ENCODE measurements around the gene CPD.
A peak's percentile ranks its signal among the peaks of the same experiment; 100 is the strongest.
"Not testable (repeated sequence)": the region's sequence is repeated elsewhere in the genome, so short reads cannot be mapped to it uniquely, and the experiment has no call there.

CPD gene

DNA sequence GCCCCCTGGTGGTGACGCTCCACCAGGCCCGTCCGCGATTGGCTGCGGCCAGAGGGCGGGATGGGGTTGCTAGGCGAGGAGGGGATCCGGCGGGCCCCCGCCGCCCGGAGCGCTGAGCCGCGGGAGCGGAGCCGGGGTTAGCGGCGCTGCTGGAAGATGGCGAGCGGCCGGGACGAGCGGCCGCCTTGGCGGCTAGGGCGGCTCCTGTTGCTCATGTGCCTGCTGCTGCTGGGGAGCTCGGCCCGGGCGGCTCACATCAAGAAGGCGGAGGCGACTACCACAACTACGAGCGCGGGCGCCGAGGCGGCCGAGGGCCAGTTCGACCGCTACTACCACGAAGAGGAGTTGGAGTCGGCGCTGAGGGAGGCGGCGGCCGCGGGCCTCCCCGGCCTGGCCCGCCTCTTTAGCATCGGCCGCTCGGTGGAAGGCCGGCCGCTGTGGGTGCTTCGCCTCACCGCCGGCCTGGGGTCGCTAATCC lies at the start of gene CPD:
TSS of gene CPD (plus strand) at position 103 of the 478 bp plus-strand sequence. CDS start at position 157, 54 bp downstream.
- peak; percentile 96 to 97 for DNase-seq (ENCODE audit: low read depth in 2 of 2)

DNA sequence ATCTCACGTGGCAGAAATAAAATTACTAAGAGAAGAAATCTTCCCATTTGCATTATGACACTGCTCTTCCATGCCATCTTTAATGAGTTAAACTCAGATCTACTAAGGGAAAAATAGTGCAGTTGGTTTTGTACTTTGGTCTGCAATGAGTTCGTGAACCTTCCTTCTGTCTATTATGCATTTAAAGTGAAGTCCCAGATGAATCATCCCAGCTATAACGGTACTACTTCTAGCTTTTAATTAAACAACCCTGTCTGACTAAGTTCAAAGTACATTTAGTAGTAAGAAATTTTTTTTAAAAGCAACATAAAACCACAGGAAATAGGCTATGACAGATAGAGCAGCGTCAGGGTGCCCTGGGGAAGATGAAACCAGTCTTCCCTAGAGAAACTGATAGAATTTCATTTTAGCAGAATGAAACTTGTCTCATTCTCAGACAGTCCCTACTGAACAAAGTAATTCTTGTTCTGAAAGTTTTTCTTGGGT lies 46.6 kb upstream of the CPD start:
- no peak for DNase-seq (ENCODE audit: low read depth in 2 of 2)

DNA sequence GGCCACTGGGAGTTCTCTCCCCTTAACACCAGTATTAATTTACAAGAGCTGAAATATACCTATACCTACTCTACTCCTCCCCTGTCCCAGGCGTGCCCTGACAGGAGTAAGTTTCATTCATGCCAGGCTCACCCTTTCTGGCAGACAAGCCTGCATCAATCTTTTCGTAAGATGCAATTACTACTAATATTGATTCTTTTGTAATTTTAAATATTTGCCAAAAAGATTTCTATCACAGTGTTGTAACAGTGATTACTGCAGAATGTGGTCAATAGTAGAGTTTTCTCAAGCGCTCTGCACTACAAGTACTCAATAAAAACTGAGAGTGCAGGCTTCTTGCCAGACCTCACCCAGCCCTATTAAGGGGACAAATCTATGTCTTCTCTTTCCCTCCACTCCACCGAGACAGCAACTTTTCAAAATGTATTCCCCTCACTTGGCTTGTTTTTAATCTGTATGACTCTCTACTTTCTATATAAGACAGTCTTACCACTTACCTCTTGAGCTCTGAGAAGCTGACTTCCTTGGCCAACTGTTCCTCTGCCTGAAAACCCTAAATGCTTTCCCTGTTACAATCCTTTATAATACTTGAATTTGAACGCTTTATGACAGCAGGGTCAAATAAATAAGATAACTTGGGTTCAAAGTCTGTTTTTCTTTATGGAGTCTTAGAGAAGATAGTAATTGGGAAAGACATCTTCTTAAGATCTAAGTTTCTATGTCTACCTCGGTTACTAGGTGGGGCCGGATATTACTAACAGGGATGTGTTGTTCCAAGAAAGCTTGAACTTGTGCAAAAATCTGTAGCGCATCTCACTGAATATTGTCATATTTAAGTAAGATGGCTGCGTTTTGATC lies 45.0 kb upstream of the CPD start, which contains the start of gene TMIGD1:
TSS of gene TMIGD1 (minus strand) at position 555 of the 858 bp plus-strand sequence. CDS start 1,924 bp downstream, outside the sequence.
- no peak for DNase-seq (ENCODE audit: low read depth in 2 of 2)

DNA sequence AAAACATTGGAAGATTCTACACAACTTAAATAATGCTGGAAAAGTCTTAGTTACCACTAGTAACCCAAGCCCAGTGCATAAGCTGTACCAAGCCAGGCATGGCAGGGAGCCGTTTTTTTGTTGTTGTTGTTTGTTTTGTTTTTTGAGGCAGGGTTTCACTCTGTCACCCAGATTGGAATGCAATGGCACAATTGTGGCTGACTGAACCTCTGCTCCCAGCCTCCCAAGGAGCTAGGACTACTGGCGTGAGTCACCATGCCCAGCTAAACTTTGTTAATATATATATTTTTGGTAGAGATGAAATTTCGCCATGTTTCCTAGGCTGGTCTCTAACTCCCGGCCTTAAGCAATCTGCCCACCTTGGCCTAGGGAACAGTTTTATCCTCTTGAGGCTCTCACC lies 44.3 kb upstream of the CPD start:
- no peak for DNase-seq (ENCODE audit: low read depth in 2 of 2)

DNA sequence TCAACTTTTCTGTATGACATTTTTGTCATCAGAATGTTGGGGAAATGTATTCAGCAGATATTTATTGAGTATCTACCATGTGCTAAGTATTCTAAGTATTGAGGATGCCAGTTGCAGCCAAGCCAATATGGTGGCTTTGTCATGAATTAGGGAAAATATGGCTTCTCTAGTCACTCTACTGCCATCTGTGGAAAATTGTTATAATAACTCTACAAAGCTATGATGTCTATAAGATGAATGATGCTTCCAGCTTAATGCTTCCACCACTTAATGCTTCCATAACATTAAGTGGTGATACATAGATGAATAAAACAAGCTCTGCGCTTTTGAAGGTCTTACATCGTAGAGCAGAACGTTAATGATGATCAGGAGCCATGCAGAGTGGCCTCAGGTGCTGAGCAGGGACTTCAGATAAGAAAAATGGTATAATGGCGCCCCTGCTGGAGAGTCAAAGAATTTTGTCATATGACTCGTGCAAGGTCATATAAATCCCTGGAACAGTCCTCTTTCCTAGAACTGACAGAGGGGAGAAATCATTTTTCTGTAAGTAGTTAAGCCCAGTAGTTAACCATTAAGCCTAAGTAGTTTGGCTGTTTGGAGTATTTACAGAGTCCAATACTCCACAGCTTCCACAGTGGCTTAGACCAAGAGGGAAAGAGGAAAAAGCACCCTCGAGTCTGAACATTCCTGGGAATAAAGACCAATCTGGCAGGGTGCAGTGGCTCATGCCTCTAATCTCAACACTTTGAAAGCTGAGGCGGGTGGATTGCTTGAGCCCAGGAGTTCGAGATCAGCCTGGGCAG lies 42.2 kb upstream of the CPD start:
- DNase-seq (ENCODE audit: low read depth in 2 of 2): peak in 1 of 2 donors; percentile 20

DNA sequence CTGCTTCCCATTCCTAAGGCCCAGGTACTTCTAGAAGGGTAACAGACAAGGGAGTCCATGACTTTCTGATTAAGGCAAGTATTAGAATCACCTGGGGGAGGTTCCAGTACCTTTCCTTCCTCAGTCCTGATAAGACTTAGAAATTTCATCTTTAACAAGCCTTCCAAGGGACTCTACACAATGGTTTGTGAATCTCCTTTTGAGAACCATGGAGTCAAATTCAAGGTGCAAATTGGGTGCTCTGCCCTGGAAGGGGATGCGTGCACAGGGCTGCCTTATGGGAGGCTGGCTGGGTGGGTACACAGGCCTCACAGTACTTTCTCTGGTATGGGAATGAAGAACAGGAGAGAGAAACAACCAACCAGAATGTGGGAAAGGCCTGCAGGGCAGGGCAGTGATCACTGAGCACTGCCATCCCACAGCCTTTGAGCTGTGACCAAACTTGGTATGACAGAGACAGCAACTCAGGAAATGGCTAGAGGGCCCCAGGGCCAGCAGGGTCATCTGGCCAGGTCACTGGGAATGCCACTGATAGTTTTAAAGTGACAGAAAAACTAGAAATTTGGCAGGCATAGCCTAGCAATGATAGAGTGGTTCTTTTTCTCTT lies 41.2 kb upstream of the CPD start:
- no peak for DNase-seq (ENCODE audit: low read depth in 2 of 2)

DNA sequence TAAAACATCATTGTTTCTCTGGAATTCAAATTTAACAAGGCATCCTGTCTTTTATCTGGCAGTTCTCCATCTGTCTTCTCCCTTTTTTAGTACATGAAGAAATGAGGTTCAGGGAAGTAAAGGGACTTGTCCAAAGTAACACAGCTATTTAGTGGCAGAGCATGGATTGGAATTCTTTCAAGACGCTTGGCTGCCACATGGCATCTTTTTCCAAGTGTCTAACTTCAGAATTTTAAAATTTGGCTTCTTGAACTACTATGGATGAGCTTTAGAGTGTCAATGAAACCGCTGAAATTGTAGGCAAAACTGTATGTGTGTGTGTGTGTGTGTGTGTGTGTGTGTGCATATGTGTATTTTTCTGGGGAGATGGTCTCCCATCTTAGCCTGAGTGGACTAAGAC lies 39.6 kb upstream of the CPD start:
- no peak for DNase-seq (ENCODE audit: low read depth in 2 of 2)

DNA sequence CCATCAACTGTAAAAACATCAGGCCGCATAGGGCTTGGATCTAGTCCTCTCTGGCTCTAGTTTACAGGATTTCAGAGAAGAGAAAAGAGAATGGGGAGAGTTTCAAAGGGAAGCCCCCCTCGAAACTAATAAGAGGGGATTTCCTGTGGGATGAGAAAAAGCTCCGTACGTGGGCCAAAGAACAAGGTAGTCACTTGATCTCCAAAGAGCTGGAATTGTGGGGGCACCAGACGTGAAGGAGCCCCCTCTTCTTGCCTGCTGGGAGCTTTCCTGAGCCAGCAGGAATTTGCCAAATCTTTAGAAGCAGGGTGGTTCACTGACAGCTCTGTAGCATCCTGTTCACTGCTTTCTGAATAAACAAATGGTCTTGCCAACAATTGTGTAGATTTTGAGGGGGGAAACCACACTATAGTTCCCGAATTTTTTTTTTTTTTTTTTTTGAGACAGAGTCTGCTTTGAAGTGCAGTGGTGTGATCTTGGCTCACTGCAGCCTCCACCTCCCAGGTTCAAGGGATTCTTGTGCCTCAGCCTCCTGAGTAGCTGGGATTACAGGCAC lies 37.8 kb upstream of the CPD start:
- no peak for DNase-seq (ENCODE audit: low read depth in 2 of 2)

DNA sequence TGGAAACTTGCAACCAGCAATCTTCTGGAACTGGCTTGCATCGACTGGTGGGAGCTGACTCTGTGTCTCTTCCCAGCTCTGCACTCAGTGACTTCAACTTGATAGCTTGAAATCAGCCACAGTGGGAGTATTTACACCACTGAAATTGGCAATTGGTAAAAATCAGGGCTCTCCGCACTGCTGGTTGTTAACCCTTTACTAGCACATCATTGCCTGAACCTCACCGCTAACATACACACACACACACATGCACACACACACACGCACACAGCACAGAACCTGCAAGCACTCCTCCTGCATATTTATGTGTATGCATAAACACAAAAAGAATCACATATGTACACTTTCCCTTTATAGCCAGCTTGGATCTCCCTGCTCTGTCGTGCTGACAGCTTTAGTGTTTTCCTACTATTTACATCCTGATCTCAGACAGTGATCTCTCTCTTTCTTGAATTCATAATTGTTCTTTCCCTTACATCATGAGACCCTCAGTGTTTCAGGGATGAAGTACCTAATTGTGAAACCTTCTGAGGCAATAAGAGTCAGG lies 37.0 kb upstream of the CPD start:
- DNase-seq (ENCODE audit: low read depth in 2 of 2): no peak

DNA sequence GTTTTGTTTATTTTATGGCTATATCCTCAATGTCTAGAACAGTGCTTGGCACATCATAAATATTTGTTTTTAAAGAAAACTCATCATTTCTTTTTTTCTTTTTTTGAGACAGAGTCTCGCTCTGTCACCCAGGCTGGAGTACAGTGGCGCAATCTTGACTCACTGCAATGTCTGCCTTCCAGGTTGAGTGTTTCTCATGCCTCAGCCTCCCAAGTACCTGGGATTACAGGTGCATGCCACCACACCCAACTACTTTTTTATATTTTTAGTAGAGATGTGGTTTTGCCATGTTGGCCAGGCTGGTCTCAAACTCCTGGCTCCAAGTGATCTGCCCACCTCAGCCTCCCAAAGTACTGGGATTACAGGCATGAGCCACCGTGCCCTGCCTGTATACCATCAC lies 35.5 kb upstream of the CPD start:
- DNase-seq (ENCODE audit: low read depth in 2 of 2): not testable (repeated sequence)

DNA sequence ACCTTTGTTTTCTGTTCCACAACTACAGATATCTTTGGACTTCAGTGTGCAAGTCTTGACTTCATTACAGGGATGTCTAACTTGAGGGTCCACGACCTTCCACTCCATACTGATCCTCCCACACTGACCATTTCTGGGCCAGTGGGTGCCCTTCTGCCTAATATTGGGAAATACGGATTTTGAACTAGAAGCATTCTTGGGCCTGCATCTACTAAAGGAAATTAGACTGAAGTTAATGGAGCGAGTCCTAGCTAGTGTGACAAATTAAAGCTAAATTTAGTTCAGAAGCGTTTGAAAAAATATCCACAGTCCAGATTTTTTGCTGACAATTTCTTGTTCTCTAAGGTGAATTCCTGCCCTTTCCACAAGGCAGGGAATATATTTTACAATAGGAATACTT lies 34.9 kb upstream of the CPD start:
- no peak for DNase-seq (ENCODE audit: low read depth in 2 of 2)

DNA sequence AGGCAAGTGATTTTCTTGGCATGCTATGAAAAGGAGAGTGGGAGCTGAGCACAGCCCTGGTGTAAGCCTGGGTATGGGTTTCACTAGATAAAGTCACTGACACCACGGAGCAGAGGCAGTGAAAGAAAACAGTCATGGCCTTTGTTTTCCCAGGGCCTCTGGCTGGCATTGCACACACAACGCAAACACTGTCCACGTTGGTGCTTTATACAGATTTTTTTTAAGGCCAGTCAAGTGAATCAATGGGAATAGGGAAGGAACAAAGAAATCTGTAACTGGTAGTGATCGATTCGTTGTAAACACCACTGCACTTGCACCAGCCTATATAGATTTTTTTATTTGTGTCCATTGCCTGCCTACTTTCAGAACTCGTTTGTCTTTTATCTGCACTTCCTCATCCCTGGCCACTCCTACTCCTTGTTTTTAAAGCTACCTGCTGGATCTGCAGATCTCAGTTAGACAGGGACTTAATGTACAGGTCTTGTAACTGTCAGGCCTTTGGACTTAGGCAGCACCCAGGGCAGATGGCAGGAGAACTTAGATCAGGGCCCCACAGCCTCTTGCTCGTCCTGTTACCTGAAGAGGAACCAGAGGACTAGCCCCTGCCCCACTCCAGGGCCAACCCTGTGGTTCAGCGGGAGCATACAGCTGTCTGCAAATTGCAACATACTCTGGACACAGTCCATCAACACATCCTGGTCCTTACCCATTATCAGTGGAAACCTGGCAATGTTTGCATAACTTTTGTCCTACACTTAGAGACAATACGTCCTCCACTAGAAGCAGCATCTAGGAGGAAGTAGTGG lies 34.2 kb upstream of the CPD start:
- no peak for DNase-seq (ENCODE audit: low read depth in 2 of 2)

DNA sequence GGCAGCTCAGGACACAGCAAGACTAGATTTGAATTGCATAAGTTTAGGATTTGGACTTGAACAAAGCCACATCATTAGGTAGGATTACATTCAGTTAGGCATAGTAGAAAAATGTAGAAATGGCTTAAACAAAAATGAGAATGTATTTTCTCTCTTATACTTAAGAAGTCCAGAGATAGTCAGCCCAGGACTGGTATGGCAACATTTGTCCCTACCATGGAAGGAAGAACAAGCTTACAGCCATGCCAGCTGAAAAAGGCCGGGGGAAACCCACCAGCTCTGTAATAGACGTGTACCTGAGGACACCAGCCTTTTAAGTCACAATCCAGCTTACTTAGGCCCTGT lies 33.7 kb upstream of the CPD start:
- no peak for DNase-seq (ENCODE audit: low read depth in 2 of 2)

DNA sequence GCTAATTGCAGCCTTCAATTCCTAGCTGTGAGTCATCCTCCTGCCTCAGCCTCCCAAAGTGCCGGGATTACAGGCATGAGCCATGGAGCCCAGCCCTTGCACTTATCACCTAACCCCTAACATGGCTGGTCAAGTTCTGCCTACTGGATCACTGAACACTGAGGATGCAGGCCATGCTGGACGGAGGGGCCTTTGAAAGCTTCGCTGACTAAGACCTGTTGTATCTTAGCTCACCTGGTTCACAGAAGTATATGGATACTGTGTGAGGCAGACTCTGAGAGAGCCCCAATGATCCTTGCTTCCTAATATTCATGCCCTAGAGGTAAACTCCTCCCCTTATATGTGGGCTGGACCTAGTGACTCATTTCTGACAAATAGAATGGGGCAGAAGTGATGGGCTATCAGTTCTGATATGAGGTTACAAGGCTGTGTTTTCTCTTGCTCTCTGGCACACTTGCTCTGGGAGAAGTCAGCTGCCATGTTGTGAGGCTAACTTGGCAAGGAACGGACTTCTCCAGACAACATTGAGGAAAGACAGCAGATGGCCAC lies 33.1 kb upstream of the CPD start:
- DNase-seq (ENCODE audit: low read depth in 2 of 2): no peak

DNA sequence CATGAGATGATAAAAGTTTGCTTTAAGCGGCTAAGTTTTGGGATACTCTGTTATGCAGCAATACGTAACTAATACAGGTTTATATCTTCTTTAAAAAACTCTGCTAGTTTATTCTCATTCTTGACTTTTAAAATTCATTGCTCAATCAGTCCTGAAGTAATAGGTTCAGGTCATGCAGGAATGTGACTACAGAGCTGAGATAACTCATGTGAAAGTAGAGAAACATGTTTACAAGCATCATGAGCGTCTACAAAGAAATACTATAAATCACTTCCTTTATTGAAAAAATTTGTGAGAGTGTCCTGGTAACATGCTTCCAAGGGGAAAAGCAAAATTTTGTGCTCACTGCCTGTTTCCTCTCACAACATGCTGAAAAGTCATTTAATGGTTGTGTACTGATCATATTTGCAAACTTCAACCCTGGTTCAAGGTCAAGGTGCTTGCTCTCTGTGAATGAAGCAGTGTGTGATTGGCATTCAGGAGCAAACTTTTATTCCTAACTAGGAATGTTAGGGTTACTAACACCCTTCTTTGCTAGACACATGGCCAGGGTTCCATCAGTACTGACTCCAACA lies 32.4 kb upstream of the CPD start:
- DNase-seq (ENCODE audit: low read depth in 2 of 2): no peak

DNA sequence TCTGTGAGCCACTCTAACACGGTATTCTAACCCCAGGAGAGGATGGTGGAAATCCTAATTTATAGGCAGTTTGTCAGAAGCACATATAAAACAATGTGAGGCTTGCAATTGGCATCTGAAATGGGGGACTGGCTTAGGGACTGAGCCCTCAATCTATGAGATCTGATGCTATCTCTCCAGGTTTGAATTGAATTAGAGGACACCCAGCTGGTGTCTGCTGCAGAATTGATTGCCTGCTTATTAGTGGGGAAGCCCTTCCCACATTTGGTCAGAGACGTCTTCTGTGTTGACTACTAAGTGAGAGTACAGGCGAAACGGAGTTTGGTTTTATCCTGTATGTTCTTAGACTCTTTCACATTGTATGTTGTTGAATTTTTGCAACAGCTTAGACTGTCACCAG lies 31.2 kb upstream of the CPD start:
- DNase-seq (ENCODE audit: low read depth in 2 of 2): no peak

DNA sequence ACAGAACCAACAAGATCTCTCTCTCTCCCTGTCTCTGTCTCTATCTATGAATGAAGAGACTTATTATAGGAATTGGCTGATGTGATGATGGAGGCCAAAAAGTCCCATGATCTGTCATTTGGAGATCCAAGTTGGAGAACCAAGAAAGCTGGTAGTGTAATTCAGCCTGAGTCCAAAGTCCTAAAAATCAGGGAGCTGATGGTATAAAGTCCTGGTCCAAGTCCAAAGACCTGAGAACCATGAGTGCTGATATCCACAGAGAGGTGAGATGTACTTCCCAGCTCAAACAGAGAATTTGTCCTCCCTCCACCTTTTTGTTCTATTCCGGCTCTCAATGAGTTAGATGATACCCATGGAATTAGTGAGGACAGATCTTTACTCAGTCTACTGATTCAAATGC lies 29.5 kb upstream of the CPD start:
- DNase-seq (ENCODE audit: low read depth in 2 of 2): no peak

DNA sequence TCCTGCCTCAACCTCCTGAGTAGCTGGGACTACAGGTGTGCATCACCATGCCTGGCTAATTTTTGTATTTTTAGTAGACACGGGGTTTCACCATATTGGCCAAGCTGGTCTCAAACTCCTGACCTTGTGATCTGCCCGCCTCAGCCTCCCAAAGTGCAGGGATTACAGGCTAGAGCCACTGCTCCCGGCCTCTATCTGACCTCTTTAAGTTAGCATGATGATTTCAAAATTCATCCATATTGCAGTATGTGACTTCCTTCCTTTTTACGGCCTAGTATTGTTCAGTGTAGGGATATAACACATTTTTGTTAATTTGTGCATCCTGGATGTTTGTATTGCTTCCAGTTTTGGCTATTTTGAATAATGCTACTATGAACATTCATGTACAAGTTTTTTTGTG lies 27.5 kb upstream of the CPD start:
- DNase-seq (ENCODE audit: low read depth in 2 of 2): not testable (repeated sequence)

DNA sequence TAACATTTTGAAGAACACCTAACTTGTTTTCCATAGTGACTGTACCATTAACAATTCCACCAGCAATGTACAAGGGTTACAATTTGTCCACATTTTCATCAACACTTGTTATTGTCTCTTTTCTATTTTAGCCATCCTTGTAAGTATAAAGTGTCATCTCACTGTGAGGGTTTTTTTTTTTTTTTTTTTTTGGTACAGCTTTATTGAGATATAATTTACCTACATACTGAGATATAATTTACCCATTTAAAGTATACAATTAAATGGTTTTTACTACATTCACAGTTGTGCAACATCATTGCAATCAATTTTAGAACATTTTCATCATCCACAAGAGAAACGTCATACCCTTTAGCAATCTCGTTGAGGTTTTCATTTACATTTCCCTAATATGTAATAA lies 27.0 kb upstream of the CPD start:
- no peak for DNase-seq (ENCODE audit: low read depth in 2 of 2)

DNA sequence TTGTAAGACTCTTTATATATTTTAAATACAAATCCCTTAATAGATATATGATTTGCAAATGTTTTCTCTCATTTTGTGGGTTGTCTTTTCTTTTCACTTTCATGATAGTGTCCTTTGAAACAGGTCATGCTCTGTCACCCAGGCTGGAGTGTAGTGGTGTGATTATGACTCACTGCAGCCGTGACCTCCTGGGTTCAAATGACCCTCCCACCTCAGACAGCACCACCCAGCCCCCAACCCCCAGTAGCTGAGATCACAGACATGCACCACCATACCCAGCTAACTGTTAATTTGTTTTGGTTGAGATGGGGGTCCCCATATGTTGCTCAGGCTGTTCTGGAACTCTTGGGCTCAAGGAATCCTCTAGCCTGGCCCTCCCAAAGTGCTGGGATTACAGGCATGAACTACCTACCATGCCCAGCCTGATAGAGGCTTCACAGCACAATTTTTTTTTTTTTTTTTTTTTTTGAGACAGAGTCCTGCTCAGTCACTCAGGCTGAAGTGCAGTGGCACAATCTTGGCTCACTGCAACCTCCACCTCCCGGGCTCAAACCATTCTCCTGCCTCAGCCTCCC lies 26.4 kb upstream of the CPD start:
- DNase-seq (ENCODE audit: low read depth in 2 of 2): no peak
